ENCODE results near the gene HCK. TPM values are rescaled to one million over a fixed set of nuclear protein-coding genes. Genes with fewer than 3 reads are reported as not detected.

The HCK gene
- total RNA-seq, 1 experiment from 2014 or later, result 1.3 TPM

- Mint-ChIP-seq H3K27ac (no peak overlapping the region), H3K4me1 (0 out of 2 replicates have a peak, but pooled peaks cover 4% of the 10 kb centered on the region), H3K36me3 (no peaks in the 10 kb centered on the region), H3K27me3 (ENCODE audit: low read depth) (no peaks in the 10 kb centered on the region; the same call in 1 of the 2 replicates), H3K4me3 (no peak overlapping the region), H3K9me3 (no peaks in the 10 kb centered on the region)
- TF ChIP-seq, protein P1, sequence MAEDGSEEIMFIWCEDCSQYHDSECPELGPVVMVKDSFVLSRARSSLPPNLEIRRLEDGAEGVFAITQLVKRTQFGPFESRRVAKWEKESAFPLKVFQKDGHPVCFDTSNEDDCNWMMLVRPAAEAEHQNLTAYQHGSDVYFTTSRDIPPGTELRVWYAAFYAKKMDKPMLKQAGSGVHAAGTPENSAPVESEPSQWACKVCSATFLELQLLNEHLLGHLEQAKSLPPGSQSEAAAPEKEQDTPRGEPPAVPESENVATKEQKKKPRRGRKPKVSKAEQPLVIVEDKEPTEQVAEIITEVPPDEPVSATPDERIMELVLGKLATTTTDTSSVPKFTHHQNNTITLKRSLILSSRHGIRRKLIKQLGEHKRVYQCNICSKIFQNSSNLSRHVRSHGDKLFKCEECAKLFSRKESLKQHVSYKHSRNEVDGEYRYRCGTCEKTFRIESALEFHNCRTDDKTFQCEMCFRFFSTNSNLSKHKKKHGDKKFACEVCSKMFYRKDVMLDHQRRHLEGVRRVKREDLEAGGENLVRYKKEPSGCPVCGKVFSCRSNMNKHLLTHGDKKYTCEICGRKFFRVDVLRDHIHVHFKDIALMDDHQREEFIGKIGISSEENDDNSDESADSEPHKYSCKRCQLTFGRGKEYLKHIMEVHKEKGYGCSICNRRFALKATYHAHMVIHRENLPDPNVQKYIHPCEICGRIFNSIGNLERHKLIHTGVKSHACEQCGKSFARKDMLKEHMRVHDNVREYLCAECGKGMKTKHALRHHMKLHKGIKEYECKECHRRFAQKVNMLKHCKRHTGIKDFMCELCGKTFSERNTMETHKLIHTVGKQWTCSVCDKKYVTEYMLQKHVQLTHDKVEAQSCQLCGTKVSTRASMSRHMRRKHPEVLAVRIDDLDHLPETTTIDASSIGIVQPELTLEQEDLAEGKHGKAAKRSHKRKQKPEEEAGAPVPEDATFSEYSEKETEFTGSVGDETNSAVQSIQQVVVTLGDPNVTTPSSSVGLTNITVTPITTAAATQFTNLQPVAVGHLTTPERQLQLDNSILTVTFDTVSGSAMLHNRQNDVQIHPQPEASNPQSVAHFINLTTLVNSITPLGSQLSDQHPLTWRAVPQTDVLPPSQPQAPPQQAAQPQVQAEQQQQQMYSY (CRISPR knock-in tag; IDR thresholded peaks at IDR 0.05), result no peak
- TF ChIP-seq EMX1 (CRISPR knock-in tag; IDR thresholded peaks at IDR 0.05), result no peak
- TF ChIP-seq AFF4 (CRISPR knock-in tag; IDR thresholded peaks at IDR 0.05; ENCODE audit: borderline replicate concordance), result no peak
- TF ChIP-seq ZNF138 (CRISPR knock-in tag; conservative IDR thresholded peaks at IDR 0.05), result no peak
- TF ChIP-seq, protein P2, sequence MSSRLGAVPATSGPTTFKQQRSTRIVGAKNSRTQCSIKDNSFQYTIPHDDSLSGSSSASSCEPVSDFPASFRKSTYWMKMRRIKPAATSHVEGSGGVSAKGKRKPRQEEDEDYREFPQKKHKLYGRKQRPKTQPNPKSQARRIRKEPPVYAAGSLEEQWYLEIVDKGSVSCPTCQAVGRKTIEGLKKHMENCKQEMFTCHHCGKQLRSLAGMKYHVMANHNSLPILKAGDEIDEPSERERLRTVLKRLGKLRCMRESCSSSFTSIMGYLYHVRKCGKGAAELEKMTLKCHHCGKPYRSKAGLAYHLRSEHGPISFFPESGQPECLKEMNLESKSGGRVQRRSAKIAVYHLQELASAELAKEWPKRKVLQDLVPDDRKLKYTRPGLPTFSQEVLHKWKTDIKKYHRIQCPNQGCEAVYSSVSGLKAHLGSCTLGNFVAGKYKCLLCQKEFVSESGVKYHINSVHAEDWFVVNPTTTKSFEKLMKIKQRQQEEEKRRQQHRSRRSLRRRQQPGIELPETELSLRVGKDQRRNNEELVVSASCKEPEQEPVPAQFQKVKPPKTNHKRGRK (CRISPR knock-in tag; IDR thresholded peaks at IDR 0.05; ENCODE audit: borderline replicate concordance), result no peak
- no peak for TF ChIP-seq ZNF416 (CRISPR knock-in tag; IDR thresholded peaks at IDR 0.05)
- no peak for TF ChIP-seq OVOL2 (CRISPR knock-in tag; IDR thresholded peaks at IDR 0.05; ENCODE audit: borderline replicate concordance)
- TF ChIP-seq, protein P3, sequence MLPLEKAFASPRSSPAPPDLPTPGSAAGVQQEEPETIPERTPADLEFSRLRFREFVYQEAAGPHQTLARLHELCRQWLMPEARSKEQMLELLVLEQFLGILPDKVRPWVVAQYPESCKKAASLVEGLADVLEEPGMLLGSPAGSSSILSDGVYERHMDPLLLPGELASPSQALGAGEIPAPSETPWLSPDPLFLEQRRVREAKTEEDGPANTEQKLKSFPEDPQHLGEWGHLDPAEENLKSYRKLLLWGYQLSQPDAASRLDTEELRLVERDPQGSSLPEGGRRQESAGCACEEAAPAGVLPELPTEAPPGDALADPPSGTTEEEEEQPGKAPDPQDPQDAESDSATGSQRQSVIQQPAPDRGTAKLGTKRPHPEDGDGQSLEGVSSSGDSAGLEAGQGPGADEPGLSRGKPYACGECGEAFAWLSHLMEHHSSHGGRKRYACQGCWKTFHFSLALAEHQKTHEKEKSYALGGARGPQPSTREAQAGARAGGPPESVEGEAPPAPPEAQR (CRISPR knock-in tag; IDR thresholded peaks at IDR 0.05), result no peak
- no peak for TF ChIP-seq ZNF121 (CRISPR knock-in tag; IDR thresholded peaks at IDR 0.05)
- TF ChIP-seq, protein P4, sequence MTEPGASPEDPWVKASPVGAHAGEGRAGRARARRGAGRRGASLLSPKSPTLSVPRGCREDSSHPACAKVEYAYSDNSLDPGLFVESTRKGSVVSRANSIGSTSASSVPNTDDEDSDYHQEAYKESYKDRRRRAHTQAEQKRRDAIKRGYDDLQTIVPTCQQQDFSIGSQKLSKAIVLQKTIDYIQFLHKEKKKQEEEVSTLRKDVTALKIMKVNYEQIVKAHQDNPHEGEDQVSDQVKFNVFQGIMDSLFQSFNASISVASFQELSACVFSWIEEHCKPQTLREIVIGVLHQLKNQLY (CRISPR knock-in tag; IDR thresholded peaks at IDR 0.05), result no peak
- no peak for TF ChIP-seq FOXK1 (CRISPR knock-in tag; IDR thresholded peaks at IDR 0.05)
- TF ChIP-seq PRRX2 (CRISPR knock-in tag; IDR thresholded peaks at IDR 0.05), result no peak
- TF ChIP-seq KAT7 (CRISPR knock-in tag; IDR thresholded peaks at IDR 0.05; ENCODE audit: borderline replicate concordance), result no peak
- TF ChIP-seq IRF2 (CRISPR knock-in tag; IDR thresholded peaks at IDR 0.05; ENCODE audit: borderline replicate concordance, low read depth), result no peak
- TF ChIP-seq MAX (CRISPR knock-in tag; IDR thresholded peaks at IDR 0.05), result no peak
- TF ChIP-seq, protein P5, sequence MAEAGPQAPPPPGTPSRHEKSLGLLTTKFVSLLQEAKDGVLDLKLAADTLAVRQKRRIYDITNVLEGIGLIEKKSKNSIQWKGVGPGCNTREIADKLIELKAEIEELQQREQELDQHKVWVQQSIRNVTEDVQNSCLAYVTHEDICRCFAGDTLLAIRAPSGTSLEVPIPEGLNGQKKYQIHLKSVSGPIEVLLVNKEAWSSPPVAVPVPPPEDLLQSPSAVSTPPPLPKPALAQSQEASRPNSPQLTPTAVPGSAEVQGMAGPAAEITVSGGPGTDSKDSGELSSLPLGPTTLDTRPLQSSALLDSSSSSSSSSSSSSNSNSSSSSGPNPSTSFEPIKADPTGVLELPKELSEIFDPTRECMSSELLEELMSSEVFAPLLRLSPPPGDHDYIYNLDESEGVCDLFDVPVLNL (CRISPR knock-in tag; IDR thresholded peaks at IDR 0.05; ENCODE audit: borderline replicate concordance, low read depth), result no peak
- TF ChIP-seq, protein P6, sequence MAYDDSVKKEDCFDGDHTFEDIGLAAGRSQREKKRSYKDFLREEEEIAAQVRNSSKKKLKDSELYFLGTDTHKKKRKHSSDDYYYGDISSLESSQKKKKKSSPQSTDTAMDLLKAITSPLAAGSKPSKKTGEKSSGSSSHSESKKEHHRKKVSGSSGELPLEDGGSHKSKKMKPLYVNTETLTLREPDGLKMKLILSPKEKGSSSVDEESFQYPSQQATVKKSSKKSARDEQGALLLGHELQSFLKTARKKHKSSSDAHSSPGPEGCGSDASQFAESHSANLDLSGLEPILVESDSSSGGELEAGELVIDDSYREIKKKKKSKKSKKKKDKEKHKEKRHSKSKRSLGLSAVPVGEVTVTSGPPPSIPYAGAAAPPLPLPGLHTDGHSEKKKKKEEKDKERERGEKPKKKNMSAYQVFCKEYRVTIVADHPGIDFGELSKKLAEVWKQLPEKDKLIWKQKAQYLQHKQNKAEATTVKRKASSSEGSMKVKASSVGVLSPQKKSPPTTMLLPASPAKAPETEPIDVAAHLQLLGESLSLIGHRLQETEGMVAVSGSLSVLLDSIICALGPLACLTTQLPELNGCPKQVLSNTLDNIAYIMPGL (CRISPR knock-in tag; IDR thresholded peaks at IDR 0.05), result no peak
- TF ChIP-seq ZNF219 (CRISPR knock-in tag; IDR thresholded peaks at IDR 0.05; ENCODE audit: borderline replicate concordance), result no peak
- TF ChIP-seq FOXJ3 (CRISPR knock-in tag; IDR thresholded peaks at IDR 0.05; ENCODE audit: borderline replicate concordance), result no peak
- TF ChIP-seq ELF4 (CRISPR knock-in tag; IDR thresholded peaks at IDR 0.05; ENCODE audit: low read depth), result no peak
- POLR2A ChIA-PET, result no interaction called here
- no peak for ATAC-seq
- no peak for DNase-seq (ENCODE audit: low spot score)
- CTCF ChIA-PET, result interaction anchor here (0.5 to 1.6 kb wide), 3 partner anchors 12 to 59 kb away, joined by 4 to 5 read pairs (median 4); no protein-coding TSS in a partner anchor
Observed at GRCh38 chr20:32078791-32079190, 26.7 kb downstream of the HCK start.

Measured in WTC11 (cell line).